ENCODE data around the gene DNAJC1.

GRCh38 chr10:21950566-21950965 is 53.0 kb downstream of the DNAJC1 start:
- TF ChIP-seq CTCF (conservative IDR thresholded peaks at IDR 0.05): no peak
- no peak for TF ChIP-seq EZH2 (IDR thresholded peaks at IDR 0.05; ENCODE audit: low read depth)
